Astrocyte of the cerebellum (primary cell): Measurements from ENCODE around the gene IGF2.

Experiments
- DNase-seq: peaks from one replicate; pipeline ENCODE4 v3.0.0-alpha.2; 2011; ENCODE audit warnings: low read depth
- H3K4me3 ChIP-seq: 2 replicates; pipeline ENCODE4 v1.5.1; 2011; ENCODE audit warnings: mild to moderate bottlenecking, low read depth, low read length, moderate library complexity
- CTCF ChIP-seq: IDR thresholded peaks from 2 replicates; pipeline ENCODE4 v1.5.1; 2012; ENCODE audit warnings: low read length, low read depth, moderate library complexity, mild to moderate bottlenecking; ENCODE audit errors: missing control alignments
- in situ Hi-C: cut with HindIII; loops from 2 replicates; pipeline ENCODE4 v1.10.0; 2017; ENCODE audit warnings: low sequenced_read_pairs

Gene IGF2

GRCh38 chr11:2139123-2139521 lies at the start of gene IGF2:
Gene IGF2 (minus strand): TSS chr11:2139389. CDS start chr11:2135523, 3,866 bp downstream.
- in situ Hi-C loops = no loop called here
- peak within 1 kb of the TSS; percentile 44 for H3K4me3 ChIP-seq
- TF ChIP-seq CTCF = no peak
- no peak for DNase-seq

- H3K4me3 ChIP-seq = no peak overlapping the region
- in situ Hi-C loops = no loop called here
- DNase-seq = no peak
- TF ChIP-seq CTCF = no peak
Measured at GRCh38 chr11:2188745-2189144, 49.6 kb upstream of the IGF2 start.

GRCh38 chr11:2187280-2187707 lies 48.1 kb upstream of the IGF2 start:
- in situ Hi-C loops = no loop called here
- no peak overlapping the region for H3K4me3 ChIP-seq
- DNase-seq = no peak
- no peak for TF ChIP-seq CTCF

GRCh38 chr11:2186669-2187279 lies 47.6 kb upstream of the IGF2 start:
- no peak for DNase-seq
- no peak overlapping the region for H3K4me3 ChIP-seq
- in situ Hi-C loops = no loop called here
- TF ChIP-seq CTCF = peak; percentile 52

GRCh38 chr11:2185324-2186085 lies 46.3 kb upstream of the IGF2 start:
- TF ChIP-seq CTCF = no peak
- in situ Hi-C loops = no loop called here

GRCh38 chr11:2182692-2183474 lies 43.7 kb upstream of the IGF2 start:
- H3K4me3 ChIP-seq = no peak overlapping the region
- in situ Hi-C loops = loop anchor here (5.0 kb wide), 3 partner anchors 34 to 229 kb away; no protein-coding TSS in a partner anchor
- no peak for DNase-seq
- no peak for TF ChIP-seq CTCF

More at GRCh38 chr11:2185324-2186085, 46.3 kb upstream of the IGF2 start:
- no peak overlapping the region for H3K4me3 ChIP-seq
- DNase-seq = no peak
